Astrocyte of the spinal cord (primary cell): ENCODE measurements around the gene RRBP1.

Experiments used
- DNase-seq: peaks from one replicate; pipeline ENCODE4 v3.0.0; 2011; ENCODE audit warnings: low read depth, low spot score
- H3K4me3 ChIP-seq: 2 replicates; pipeline ENCODE4 v1.5.1; 2011; ENCODE audit warnings: low read depth, mild to moderate bottlenecking, low read length, moderate library complexity
- CTCF ChIP-seq: IDR thresholded peaks from 2 replicates; pipeline ENCODE4 v1.5.1; 2012; ENCODE audit warnings: low read depth, mild to moderate bottlenecking, low read length, inconsistent platforms
- in situ Hi-C: cut with HindIII; loops from 2 replicates; pipeline ENCODE4 v1.10.0; 2017; ENCODE audit warnings: low sequenced_read_pairs

Gene RRBP1

GRCh38 chr20:17619351-17620093 lies 62.5 kb downstream of the RRBP1 start:
- DNase-seq: no peak
- in situ Hi-C loops: no loop called here
- no peak for TF ChIP-seq CTCF
- H3K4me3 ChIP-seq: no peak overlapping the region

- in situ Hi-C loops: no loop called here
- DNase-seq: no peak
- TF ChIP-seq CTCF: no peak
- no peak overlapping the region for H3K4me3 ChIP-seq
Measured at GRCh38 chr20:17618673-17619013, 63.4 kb downstream of the RRBP1 start.

- H3K4me3 ChIP-seq: no peak overlapping the region
- no peak for TF ChIP-seq CTCF
- DNase-seq: no peak
- in situ Hi-C loops: no loop called here
Measured at GRCh38 chr20:17617868-17618672, 64.0 kb downstream of the RRBP1 start.

GRCh38 chr20:17617212-17617867 lies 64.7 kb downstream of the RRBP1 start:
- TF ChIP-seq CTCF: peak; percentile 52
- no peak overlapping the region for H3K4me3 ChIP-seq
- DNase-seq: no peak
- in situ Hi-C loops: no loop called here

- no peak for DNase-seq
- no peak overlapping the region for H3K4me3 ChIP-seq
- TF ChIP-seq CTCF: no peak
- in situ Hi-C loops: no loop called here
Measured at GRCh38 chr20:17616480-17617211, 65.4 kb downstream of the RRBP1 start.
